ENCODE results near the gene ATP6V1F.

Gene ATP6V1F

GRCh38 chr7:128869138-128869943, 6.7 kb downstream of the ATP6V1F start:
- TF ChIP-seq, protein P1, sequence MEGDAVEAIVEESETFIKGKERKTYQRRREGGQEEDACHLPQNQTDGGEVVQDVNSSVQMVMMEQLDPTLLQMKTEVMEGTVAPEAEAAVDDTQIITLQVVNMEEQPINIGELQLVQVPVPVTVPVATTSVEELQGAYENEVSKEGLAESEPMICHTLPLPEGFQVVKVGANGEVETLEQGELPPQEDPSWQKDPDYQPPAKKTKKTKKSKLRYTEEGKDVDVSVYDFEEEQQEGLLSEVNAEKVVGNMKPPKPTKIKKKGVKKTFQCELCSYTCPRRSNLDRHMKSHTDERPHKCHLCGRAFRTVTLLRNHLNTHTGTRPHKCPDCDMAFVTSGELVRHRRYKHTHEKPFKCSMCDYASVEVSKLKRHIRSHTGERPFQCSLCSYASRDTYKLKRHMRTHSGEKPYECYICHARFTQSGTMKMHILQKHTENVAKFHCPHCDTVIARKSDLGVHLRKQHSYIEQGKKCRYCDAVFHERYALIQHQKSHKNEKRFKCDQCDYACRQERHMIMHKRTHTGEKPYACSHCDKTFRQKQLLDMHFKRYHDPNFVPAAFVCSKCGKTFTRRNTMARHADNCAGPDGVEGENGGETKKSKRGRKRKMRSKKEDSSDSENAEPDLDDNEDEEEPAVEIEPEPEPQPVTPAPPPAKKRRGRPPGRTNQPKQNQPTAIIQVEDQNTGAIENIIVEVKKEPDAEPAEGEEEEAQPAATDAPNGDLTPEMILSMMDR (IDR thresholded peaks at IDR 0.05; ENCODE audit: low read depth, low read length), result peak; percentile 4
- in situ Hi-C loops (cut with HindIII; ENCODE audit: low sequenced_read_pairs), result no loop called here
- peak overlapping the region; percentile 34 for H3K4me3 ChIP-seq (ENCODE audit: low read depth, low read length)
- DNase-seq (ENCODE audit: low read depth, low spot score), result peak; percentile 19

DNA sequence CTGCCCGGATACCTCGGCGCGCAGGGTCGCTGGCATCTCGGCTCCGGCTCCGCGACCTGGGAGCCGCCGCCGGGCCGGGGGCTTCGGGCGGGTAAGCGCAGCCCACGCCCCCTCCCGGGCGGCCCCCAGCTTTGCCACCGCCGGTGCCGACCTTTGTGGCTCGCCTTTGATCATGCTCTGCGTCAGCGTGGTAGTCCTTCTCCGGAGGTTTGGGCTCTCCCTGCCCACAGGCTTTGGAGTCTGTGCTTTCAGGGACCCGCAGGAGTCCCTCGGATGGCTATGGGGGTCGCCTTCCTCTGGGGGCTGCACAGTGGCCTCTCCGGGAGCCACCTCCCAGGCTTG, 7.3 kb downstream of the ATP6V1F start:
- H3K4me3 ChIP-seq (ENCODE audit: low read depth, low read length), result no peak overlapping the region
- in situ Hi-C loops (cut with HindIII; ENCODE audit: low sequenced_read_pairs), result no loop called here
- DNase-seq (ENCODE audit: low read depth, low spot score), result no peak
- TF ChIP-seq, protein P1 (IDR thresholded peaks at IDR 0.05; ENCODE audit: low read depth, low read length), result no peak

DNA sequence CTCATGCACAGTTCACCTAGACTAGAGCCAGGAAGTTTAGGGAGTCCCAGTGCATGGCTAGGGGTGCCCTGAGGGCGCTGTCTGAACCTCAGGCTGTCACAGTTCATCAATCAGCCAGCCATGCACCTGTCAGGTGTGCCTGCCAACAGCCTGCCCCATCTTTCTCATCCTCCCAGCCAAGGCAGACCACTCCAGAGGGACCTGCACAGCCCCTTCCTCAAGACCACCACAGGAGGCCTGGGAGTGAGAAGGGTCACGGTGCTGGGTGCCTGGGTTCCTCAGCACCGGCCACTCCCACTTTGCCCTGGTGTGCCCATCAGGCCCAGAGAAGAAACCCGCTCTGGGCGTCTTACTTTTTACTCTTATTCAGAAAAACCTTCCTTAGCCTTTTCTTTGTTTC, 8.4 kb downstream of the ATP6V1F start:
- TF ChIP-seq, protein P1 (IDR thresholded peaks at IDR 0.05; ENCODE audit: low read depth, low read length), result no peak
- DNase-seq (ENCODE audit: low read depth, low spot score), result no peak
- H3K4me3 ChIP-seq (ENCODE audit: low read depth, low read length), result no peak overlapping the region
- in situ Hi-C loops (cut with HindIII; ENCODE audit: low sequenced_read_pairs), result no loop called here

DNA sequence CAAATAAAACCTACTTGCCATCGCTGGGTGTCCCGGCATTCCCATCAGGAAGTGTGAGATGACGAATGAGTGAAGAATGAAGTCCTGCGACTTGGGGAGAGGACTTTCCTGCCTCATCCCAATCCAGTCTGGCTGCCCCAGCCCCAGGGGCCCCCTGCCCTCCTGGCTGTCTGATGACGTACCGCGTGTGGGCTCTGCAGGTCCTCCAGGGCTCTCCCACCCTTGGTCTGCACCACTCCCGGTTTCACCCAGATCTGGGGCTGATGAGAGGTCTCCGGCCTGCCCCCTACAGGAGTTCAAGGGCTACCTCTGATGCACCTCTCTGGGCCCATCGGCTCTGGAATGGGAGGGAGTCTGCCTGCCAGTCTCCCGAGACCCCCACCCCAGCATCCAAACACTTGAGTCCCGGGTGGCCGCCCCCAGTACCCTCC, 9.8 kb downstream of the ATP6V1F start:
- DNase-seq (ENCODE audit: low read depth, low spot score), result no peak
- in situ Hi-C loops (cut with HindIII; ENCODE audit: low sequenced_read_pairs), result no loop called here
- TF ChIP-seq, protein P1 (IDR thresholded peaks at IDR 0.05; ENCODE audit: low read depth, low read length), result no peak
- no peak overlapping the region for H3K4me3 ChIP-seq (ENCODE audit: low read depth, low read length)

DNA sequence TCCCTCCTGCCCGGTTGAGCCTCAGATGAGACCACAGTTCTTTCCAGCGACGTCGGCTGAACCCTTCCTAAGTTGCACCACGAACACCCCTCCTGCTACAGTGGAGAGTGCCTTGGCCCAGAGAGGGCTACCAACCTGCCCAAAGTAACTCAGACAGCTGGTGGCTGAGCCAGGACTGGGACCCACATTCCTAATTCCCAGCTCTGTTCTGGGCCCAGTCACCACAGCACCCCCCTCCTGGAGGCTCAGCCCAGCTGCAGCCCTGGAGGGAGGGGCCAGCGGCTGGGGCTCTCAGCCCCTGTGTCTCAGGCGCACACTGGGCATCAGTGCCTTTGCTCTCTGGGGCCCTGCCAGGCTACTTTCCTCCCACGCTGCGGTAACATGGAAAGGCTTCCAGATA, 10.6 kb downstream of the ATP6V1F start:
- TF ChIP-seq, protein P1 (IDR thresholded peaks at IDR 0.05; ENCODE audit: low read depth, low read length), result no peak
- in situ Hi-C loops (cut with HindIII; ENCODE audit: low sequenced_read_pairs), result no loop called here
- no peak overlapping the region for H3K4me3 ChIP-seq (ENCODE audit: low read depth, low read length)
- DNase-seq (ENCODE audit: low read depth, low spot score), result no peak

DNA sequence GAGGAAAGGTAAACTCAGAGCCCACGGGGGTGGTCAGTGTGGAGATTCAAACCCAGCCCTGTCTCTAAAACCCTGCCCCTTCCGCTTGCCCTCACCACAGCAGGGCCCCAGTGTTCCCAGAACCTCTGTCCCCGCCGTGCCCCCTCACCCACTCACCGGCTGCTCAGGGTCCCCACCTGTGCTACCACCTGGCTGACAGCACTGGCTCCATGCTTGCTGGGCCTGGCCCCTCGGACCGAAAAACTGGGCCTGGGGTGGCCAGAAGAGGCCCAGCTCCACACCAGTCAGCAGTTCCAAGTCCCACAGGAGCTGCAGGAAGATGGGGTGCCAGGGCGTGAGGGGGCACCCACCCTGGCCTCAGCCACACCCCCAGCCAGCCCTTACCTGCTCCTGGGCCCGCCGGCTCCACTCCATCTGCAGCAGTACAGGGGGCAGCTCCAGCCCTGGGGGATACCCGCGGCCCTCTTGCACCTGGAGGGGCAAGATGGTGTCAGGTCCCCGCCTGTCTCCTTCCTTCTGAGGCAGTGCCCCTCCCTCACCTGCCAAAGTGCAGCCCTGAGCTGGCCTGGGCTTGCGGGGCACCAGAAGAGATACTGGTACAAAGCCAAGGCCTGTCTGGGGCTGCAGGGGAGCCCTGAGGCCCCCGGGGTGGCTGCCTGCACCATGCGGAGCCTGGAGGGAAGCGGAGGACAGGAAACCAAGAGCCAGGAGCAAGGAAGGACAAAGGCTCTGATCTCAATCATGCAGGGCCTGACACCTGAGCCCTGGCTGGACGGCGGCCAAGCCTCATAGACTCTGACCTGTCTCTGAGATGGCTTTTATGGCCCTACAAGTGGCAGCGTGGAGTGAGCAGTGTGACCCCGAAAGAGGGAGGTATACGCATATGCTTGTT, 11.7 kb downstream of the ATP6V1F start:
- in situ Hi-C loops (cut with HindIII; ENCODE audit: low sequenced_read_pairs), result no loop called here
- DNase-seq (ENCODE audit: low read depth, low spot score), result no peak
- TF ChIP-seq, protein P1 (IDR thresholded peaks at IDR 0.05; ENCODE audit: low read depth, low read length), result no peak
- H3K4me3 ChIP-seq (ENCODE audit: low read depth, low read length), result no peak overlapping the region
